CD14-positive monocyte (primary cell): ENCODE data around the gene SH2D4B. TPM values are rescaled to one million over a fixed set of nuclear protein-coding genes. Genes with fewer than 3 reads are reported as not detected.
A peak's percentile ranks its signal among the peaks of the same experiment; 100 is the strongest.

ENCODE experiments used
- DNase-seq, 3 donors: peaks; one replicate each; pipeline ENCODE4 v3.0.0-alpha.2; 2011 to 2022
- H2AFZ ChIP-seq: 2 replicates; pipeline ENCODE4 v1.6.0; 2012; ENCODE audit warnings: mild to moderate bottlenecking, low read depth, low read length, inconsistent platforms; ENCODE audit not compliant: insufficient read depth, poor library complexity, severe bottlenecking
- H3K27ac ChIP-seq, 2 donors: 1 replicate in 1 of 2; 2 replicates in 1 of 2; pipeline ENCODE4 v1.5.1; 2012 to 2013; ENCODE audit warnings: low read length in 2 of 2, control low read depth in 1 of 2, inconsistent platforms in 1 of 2, low read depth in 1 of 2, mild to moderate bottlenecking in 1 of 2
- H3K27me3 ChIP-seq, 2 donors: one replicate each; pipeline versions ENCODE4 v1.6.0 to v1.6.1; 2011 to 2013; ENCODE audit warnings: low read length in 2 of 2; ENCODE audit not compliant: control insufficient read depth in 2 of 2, insufficient read depth in 2 of 2
- H3K36me3 ChIP-seq, 2 donors: replicated peaks in 1 of 2; 1 replicate in 1 of 2; 2 replicates in 1 of 2; pipeline versions ENCODE4 v1.5.1 to v1.6.1; 2012 to 2013; ENCODE audit warnings: low read length in 2 of 2, control low read depth in 1 of 2, inconsistent platforms in 1 of 2, mild to moderate bottlenecking in 1 of 2; ENCODE audit not compliant: insufficient read depth in 2 of 2, control insufficient read depth in 1 of 2
- H3K4me1 ChIP-seq, 2 donors: 1 replicate in 1 of 2; 2 replicates in 1 of 2; pipeline versions ENCODE4 v1.5.1 to v1.6.1; 2012 to 2013; ENCODE audit warnings: low read length in 2 of 2, control low read depth in 1 of 2, inconsistent platforms in 1 of 2, mild to moderate bottlenecking in 1 of 2, moderate library complexity in 1 of 2; ENCODE audit not compliant: insufficient read depth in 2 of 2, control insufficient read depth in 1 of 2
- H3K4me2 ChIP-seq: replicated peaks from 2 replicates; pipeline ENCODE3; 2012; ENCODE audit warnings: low read length, moderate library complexity, mild to moderate bottlenecking; ENCODE audit not compliant: poor library complexity, severe bottlenecking; ENCODE audit errors: extremely low read depth
- H3K4me3 ChIP-seq, 3 experiments: fragments of 200-600 bp in 1 of 3; sonication (generic) in 1 of 3; replicated peaks in 1 of 3; 1 replicate in 2 of 3; 2 replicates in 1 of 3; pipeline ENCODE4 v1.5.1; 2011 to 2013; ENCODE audit warnings: low read length in 3 of 3, mild to moderate bottlenecking in 3 of 3, control low read depth in 2 of 3, low read depth in 2 of 3, inconsistent platforms in 1 of 3, moderate library complexity in 1 of 3
- H3K79me2 ChIP-seq: 2 replicates; pipeline ENCODE4 v1.6.0; 2012; ENCODE audit warnings: mild to moderate bottlenecking, control low read depth, inconsistent platforms, low read length, moderate library complexity; ENCODE audit not compliant: insufficient read depth
- H3K9ac ChIP-seq: 2 replicates; pipeline ENCODE4 v1.6.0; 2017; ENCODE audit warnings: low read length, mild to moderate bottlenecking; ENCODE audit not compliant: insufficient read depth, poor library complexity, severe bottlenecking
- H3K9me3 ChIP-seq, 2 donors: replicated peaks in 1 of 2; 1 replicate in 1 of 2; 2 replicates in 1 of 2; pipeline versions ENCODE4 v1.5.1 to v1.6.1; 2012 to 2013; ENCODE audit warnings: low read length in 2 of 2, control low read depth in 1 of 2; ENCODE audit not compliant: control insufficient read depth in 1 of 2, insufficient read depth in 1 of 2
- H4K20me1 ChIP-seq: 2 replicates; pipeline ENCODE4 v1.6.0; 2012; ENCODE audit warnings: mild to moderate bottlenecking, low read length, control low read depth, moderate library complexity; ENCODE audit not compliant: insufficient read depth
- H3K27ac Mint-ChIP-seq, 7 donors: one replicate each; pipeline ENCODE4 v1.8.0; 2020; ENCODE audit warnings: mild to moderate bottlenecking in 7 of 7, mixed read lengths in 7 of 7, moderate library complexity in 6 of 7, inconsistent platforms in 2 of 7
- H3K27me3 Mint-ChIP-seq, 3 donors: one replicate each; pipeline ENCODE4 v1.8.0; 2021 to 2022; ENCODE audit warnings: low read depth in 3 of 3, mild to moderate bottlenecking in 3 of 3, mixed read lengths in 3 of 3, moderate library complexity in 3 of 3, inconsistent platforms in 1 of 3
- H3K36me3 Mint-ChIP-seq, 2 donors: one replicate each; pipeline ENCODE4 v1.8.0; 2020; ENCODE audit warnings: mixed read lengths in 2 of 2, inconsistent platforms in 1 of 2, mild to moderate bottlenecking in 1 of 2
- H3K4me1 Mint-ChIP-seq: one replicate; pipeline ENCODE4 v1.8.0; 2020; ENCODE audit warnings: mild to moderate bottlenecking, mixed read lengths
- H3K4me3 Mint-ChIP-seq, 2 donors: one replicate each; pipeline ENCODE4 v1.8.0; 2020; ENCODE audit warnings: mild to moderate bottlenecking in 2 of 2, mixed read lengths in 2 of 2, moderate library complexity in 1 of 2
- H3K9me3 Mint-ChIP-seq, 7 donors: one replicate each; pipeline ENCODE4 v1.8.0; 2020 to 2022; ENCODE audit warnings: mixed read lengths in 7 of 7, mild to moderate bottlenecking in 6 of 7, moderate library complexity in 6 of 7, inconsistent platforms in 2 of 7
- CTCF ChIP-seq: fragments of 200-600 bp; IDR thresholded peaks from one replicate; pipeline ENCODE4 v1.8.0; 2022; ENCODE audit warnings: antibody characterized with exemption, mild to moderate bottlenecking
- WGBS: methylation state at CpG from one replicate; pipeline ENCODE4 v1.1.5; 2013; ENCODE audit warnings: missing lambda C conversion rate; ENCODE audit not compliant: insufficient coverage; 5-methylcytosine and 5-hydroxymethylcytosine counted together
- intact Hi-C, 2 donors: fragments of 100-400 bp; cut with micrococcal nuclease; formaldehyde crosslinking; loops; one replicate each; pipeline versions ENCODE4 v1.15.0 to v1.15.1; 2023
- polyA plus RNA-seq, 3 donors: library from polyadenylated mRNA; depleted of rRNA in 1 of 3; unstranded in 2 of 3; stranded (reverse) in 1 of 3; fragments of 300-500 nt in 2 of 3; fragments of >200 nt in 1 of 3; fragmentation: Illumina TruSeq in 2 of 3; gene quantifications; 1 replicate in 2 of 3; 2 replicates in 1 of 3; pipeline ENCODE4 v1.2.3, GENCODE V29; 2012 to 2021

The SH2D4B gene
- polyA plus RNA-seq, 3 donors: 0.01 TPM; not detected in 2

- WGBS: 100% methylated on average over 1 of the region's 6 CpGs
- Mint-ChIP-seq H3K27me3 (peaks cover 0 to 2% (median 0%) of the 10 kb centered on the region in 3 donors), H3K9me3 (peaks cover 0 to 12% (median 0%) of the 10 kb centered on the region in 7 donors), H3K27ac (peak overlapping the region; percentile 81 to 97 (median 89)), H3K4me3 (peak overlapping the region in 1 of 2 donors; percentile 13), H3K36me3 (peaks cover 70 to 78% of the 10 kb centered on the region in 2 donors), H3K4me1 (peaks cover 99% of the 10 kb centered on the region)
- peaks cover 18 to 37% of the 10 kb centered on the region in 2 donors for H3K36me3 ChIP-seq
- no peak for DNase-seq
- no peaks in the 10 kb centered on the region for H3K9me3 ChIP-seq
- peaks cover 63% of the 10 kb centered on the region for H4K20me1 ChIP-seq
- no peak overlapping the region for H3K9ac ChIP-seq
- peaks cover 96 to 100% of the 10 kb centered on the region in 2 donors for H3K4me1 ChIP-seq
- intact Hi-C loops: no loop called here
- H3K4me2 ChIP-seq: peak overlapping the region; percentile 54
- H3K27me3 ChIP-seq: no peaks in the 10 kb centered on the region
- peaks cover 100% of the 10 kb centered on the region for H3K79me2 ChIP-seq
- no peak for TF ChIP-seq CTCF
- H2AFZ ChIP-seq: no peak overlapping the region
- peak overlapping the region; percentile 67 to 72 for H3K27ac ChIP-seq
- peak overlapping the region in 1 of 3 experiments; percentile 48 for H3K4me3 ChIP-seq
Measured at GRCh38 chr10:80492848-80493521, 44.7 kb upstream of the SH2D4B start.

GRCh38 chr10:80493522-80494051 is 44.1 kb upstream of the SH2D4B start:
- H3K36me3 ChIP-seq: peaks cover 18 to 37% of the 10 kb centered on the region in 2 donors
- WGBS: 30% methylated on average over 2 of the region's 4 CpGs
- H3K27me3 Mint-ChIP-seq: peaks cover 0 to 2% (median 0%) of the 10 kb centered on the region in 3 donors
- peak overlapping the region; percentile 70 to 97 (median 87) for H3K27ac Mint-ChIP-seq
- H4K20me1 ChIP-seq: peaks cover 57% of the 10 kb centered on the region
- H3K36me3 Mint-ChIP-seq: peaks cover 69 to 78% of the 10 kb centered on the region in 2 donors
- H3K4me2 ChIP-seq: peak overlapping the region; percentile 54
- peak overlapping the region in 1 of 3 experiments; percentile 48 for H3K4me3 ChIP-seq
- peak in 2 of 3 donors; percentile 38 to 45 for DNase-seq
- intact Hi-C loops: no loop called here
- TF ChIP-seq CTCF: no peak
- H3K4me1 Mint-ChIP-seq: peaks cover 99% of the 10 kb centered on the region
- no peaks in the 10 kb centered on the region for H3K27me3 ChIP-seq
- peak overlapping the region; percentile 17 to 29 for H3K4me3 Mint-ChIP-seq
- no peak overlapping the region for H2AFZ ChIP-seq
- peaks cover 96 to 100% of the 10 kb centered on the region in 2 donors for H3K4me1 ChIP-seq
- no peaks in the 10 kb centered on the region for H3K9me3 ChIP-seq
- H3K27ac ChIP-seq: peak overlapping the region; percentile 67 to 72
- H3K9ac ChIP-seq: no peak overlapping the region
- peaks cover 99% of the 10 kb centered on the region for H3K79me2 ChIP-seq
- peaks cover 0 to 12% (median 0%) of the 10 kb centered on the region in 7 donors for H3K9me3 Mint-ChIP-seq
